Measurements from ENCODE around the gene MACROD1. TPM values are rescaled to one million over a fixed set of nuclear protein-coding genes. Genes with fewer than 3 reads are reported as not detected.

MACROD1 gene
- total RNA-seq, 1 donor from 2014 or later: 5.6 TPM

- intact Hi-C loops (cut with micrococcal nuclease): no loop called here
Measured at GRCh38 chr11:64094463-64095260, 71.3 kb downstream of the MACROD1 start.

- intact Hi-C loops (cut with micrococcal nuclease): no loop called here
Measured at GRCh38 chr11:64093233-64094039, 72.5 kb downstream of the MACROD1 start.

- intact Hi-C loops (cut with micrococcal nuclease): no loop called here
Measured at GRCh38 chr11:64092761-64093136, 73.2 kb downstream of the MACROD1 start.

GRCh38 chr11:64092111-64092760 is 73.7 kb downstream of the MACROD1 start:
- intact Hi-C loops (cut with micrococcal nuclease): no loop called here

- intact Hi-C loops (cut with micrococcal nuclease): no loop called here
Measured at GRCh38 chr11:64090806-64091516, 75.0 kb downstream of the MACROD1 start.

- intact Hi-C loops (cut with micrococcal nuclease): no loop called here
Measured at GRCh38 chr11:64089915-64090805, 75.8 kb downstream of the MACROD1 start.

- intact Hi-C loops (cut with micrococcal nuclease): no loop called here
Measured at GRCh38 chr11:64089493-64089892, 76.4 kb downstream of the MACROD1 start.

GRCh38 chr11:64089027-64089360 is 76.9 kb downstream of the MACROD1 start:
- intact Hi-C loops (cut with micrococcal nuclease): no loop called here

GRCh38 chr11:64088162-64089026 is 77.5 kb downstream of the MACROD1 start:
- intact Hi-C loops (cut with micrococcal nuclease): no loop called here

- intact Hi-C loops (cut with micrococcal nuclease): no loop called here
Measured at GRCh38 chr11:64086258-64087123, 79.4 kb downstream of the MACROD1 start.

GRCh38 chr11:64085906-64086257 is 80.0 kb downstream of the MACROD1 start:
- intact Hi-C loops (cut with micrococcal nuclease): no loop called here

GRCh38 chr11:64084951-64085710 is 80.8 kb downstream of the MACROD1 start:
- intact Hi-C loops (cut with micrococcal nuclease): no loop called here

- intact Hi-C loops (cut with micrococcal nuclease): no loop called here
Measured at GRCh38 chr11:64084146-64084950, 81.6 kb downstream of the MACROD1 start.

GRCh38 chr11:64083398-64084080 is 82.4 kb downstream of the MACROD1 start:
- intact Hi-C loops (cut with micrococcal nuclease): no loop called here

GRCh38 chr11:64081745-64082442 is 84.0 kb downstream of the MACROD1 start:
- intact Hi-C loops (cut with micrococcal nuclease): no loop called here

GRCh38 chr11:64080390-64080789 is 85.5 kb downstream of the MACROD1 start:
- intact Hi-C loops (cut with micrococcal nuclease): no loop called here
